H9 (cell line): ENCODE data around the gene NKG7. TPM values are rescaled to one million over a fixed set of nuclear protein-coding genes. Genes with fewer than 3 reads are reported as not detected.
A peak's percentile ranks its signal among the peaks of the same experiment; 100 is the strongest.

Experiments
- DNase-seq: peaks from one replicate; pipeline ENCODE4 v3.0.0-alpha.2; 2017
- H2AFZ ChIP-seq: one replicate; pipeline ENCODE4 v1.6.1; 2013; ENCODE audit warnings: mild to moderate bottlenecking, low read length, control low read depth, moderate library complexity
- H2AK5ac ChIP-seq: 2 replicates; pipeline ENCODE4 v1.6.1; 2013; ENCODE audit warnings: low read length, control low read depth, mixed read lengths; ENCODE audit not compliant: insufficient read length
- H2BK120ac ChIP-seq: one replicate; pipeline ENCODE4 v1.6.1; 2013; ENCODE audit warnings: low read depth, mild to moderate bottlenecking, low read length, control low read depth, inconsistent platforms; ENCODE audit not compliant: poor library complexity, severe bottlenecking
- H2BK12ac ChIP-seq: 2 replicates; pipeline ENCODE4 v1.6.1; 2013; ENCODE audit warnings: low read length, control low read depth, mixed read lengths, low read depth; ENCODE audit not compliant: insufficient read length
- H2BK15ac ChIP-seq: 2 replicates; pipeline ENCODE4 v1.6.1; 2013; ENCODE audit warnings: low read depth, low read length, control low read depth
- H2BK20ac ChIP-seq: one replicate; pipeline ENCODE4 v1.6.1; 2013; ENCODE audit warnings: low read depth, mild to moderate bottlenecking, low read length, control low read depth, inconsistent platforms; ENCODE audit not compliant: poor library complexity, severe bottlenecking
- H2BK5ac ChIP-seq: 2 replicates; pipeline ENCODE4 v1.6.1; 2013; ENCODE audit warnings: low read length, control low read depth, mixed read lengths; ENCODE audit not compliant: insufficient read length
- H3K14ac ChIP-seq: 2 replicates; pipeline ENCODE4 v1.6.1; 2013; ENCODE audit warnings: low read length, control low read depth; ENCODE audit not compliant: insufficient read depth
- H3K18ac ChIP-seq: 2 replicates; pipeline ENCODE4 v1.6.1; 2013; ENCODE audit warnings: low read depth, mild to moderate bottlenecking, mixed read lengths, low read length, control low read depth; ENCODE audit not compliant: insufficient read length
- H3K23ac ChIP-seq: 2 replicates; pipeline ENCODE4 v1.6.1; 2013; ENCODE audit warnings: low read length, control low read depth, mixed read lengths, low read depth; ENCODE audit not compliant: insufficient read length
- H3K23me2 ChIP-seq: 2 replicates; pipeline ENCODE4 v1.6.1; 2013; ENCODE audit warnings: low read depth, mild to moderate bottlenecking, mixed read lengths, low read length, control low read depth; ENCODE audit not compliant: insufficient read length, poor library complexity, severe bottlenecking
- H3K27ac ChIP-seq: 2 replicates; pipeline ENCODE4 v1.5.1; 2013; ENCODE audit warnings: low read length, control low read depth, mixed read lengths, low read depth; ENCODE audit not compliant: insufficient read length
- H3K27me3 ChIP-seq: 2 replicates; pipeline ENCODE4 v1.6.1; 2013; ENCODE audit warnings: low read length, control low read depth, inconsistent platforms; ENCODE audit not compliant: insufficient read depth
- H3K4ac ChIP-seq: 2 replicates; pipeline ENCODE4 v1.6.1; 2013; ENCODE audit warnings: low read depth, mild to moderate bottlenecking, control low read depth, inconsistent platforms, low read length, moderate library complexity
- H3K4me1 ChIP-seq: 2 replicates; pipeline ENCODE4 v1.6.1; 2013; ENCODE audit warnings: low read length, control low read depth, inconsistent platforms; ENCODE audit not compliant: insufficient read depth
- H3K4me2 ChIP-seq: 2 replicates; pipeline ENCODE4 v1.6.1; 2013; ENCODE audit warnings: low read length, control low read depth, mixed read lengths; ENCODE audit not compliant: insufficient read length, insufficient read depth
- H3K56ac ChIP-seq: 2 replicates; pipeline ENCODE4 v1.6.1; 2013; ENCODE audit warnings: low read depth, mild to moderate bottlenecking, mixed read lengths, low read length, control low read depth; ENCODE audit not compliant: insufficient read length
- H3K79me1 ChIP-seq: 2 replicates; pipeline ENCODE4 v1.6.1; 2013; ENCODE audit warnings: low read depth, mild to moderate bottlenecking, moderate library complexity, low read length, control low read depth, inconsistent platforms; ENCODE audit not compliant: insufficient read depth, poor library complexity, severe bottlenecking
- H3K79me2 ChIP-seq: 2 replicates; pipeline ENCODE4 v1.6.1; 2013; ENCODE audit warnings: low read length, control low read depth, inconsistent platforms; ENCODE audit not compliant: insufficient read depth
- H3K9ac ChIP-seq: 2 replicates; pipeline ENCODE4 v1.6.1; 2013; ENCODE audit warnings: low read length, control low read depth, mixed read lengths; ENCODE audit not compliant: insufficient read length; ENCODE audit errors: extremely low read depth
- H3K9me3 ChIP-seq: one replicate; pipeline ENCODE4 v1.6.1; 2013; ENCODE audit warnings: low read depth, low read length, inconsistent platforms; ENCODE audit not compliant: control insufficient read depth
- H3T11ph ChIP-seq: one replicate; pipeline ENCODE4 v1.6.1; 2013; ENCODE audit warnings: mild to moderate bottlenecking, low read length, control low read depth, inconsistent platforms
- H4K20me1 ChIP-seq: one replicate; pipeline ENCODE4 v1.6.1; 2013; ENCODE audit not compliant: control insufficient read depth, insufficient read length, insufficient read depth
- H4K5ac ChIP-seq: 2 replicates; pipeline ENCODE4 v1.6.1; 2013; ENCODE audit warnings: low read depth, mild to moderate bottlenecking, mixed read lengths, low read length, control low read depth; ENCODE audit not compliant: insufficient read length
- H4K8ac ChIP-seq: replicated peaks from 2 replicates; pipeline ENCODE4 v1.6.1; 2013; ENCODE audit warnings: low read length, control low read depth, mixed read lengths, low read depth; ENCODE audit not compliant: insufficient read length
- H4K91ac ChIP-seq: 2 replicates; pipeline ENCODE4 v1.6.1; 2013; ENCODE audit warnings: low read depth, mild to moderate bottlenecking, moderate library complexity, mixed read lengths, low read length, control low read depth; ENCODE audit not compliant: insufficient read length
- H3K27ac Mint-ChIP-seq, 3 experiments: 2 replicates in 2 of 3; 3 replicates in 1 of 3; pipeline ENCODE4 v1.8.0; 2020 to 2021; ENCODE audit warnings: mixed read lengths in 3 of 3, mild to moderate bottlenecking in 1 of 3, moderate library complexity in 1 of 3
- H3K27me3 Mint-ChIP-seq: 2 replicates; pipeline ENCODE4 v1.8.0; 2021; ENCODE audit warnings: low read depth, mild to moderate bottlenecking, moderate library complexity, mixed read lengths
- H3K36me3 Mint-ChIP-seq, 3 experiments: 2 replicates in 2 of 3; 3 replicates in 1 of 3; pipeline ENCODE4 v1.8.0; 2020 to 2021; ENCODE audit warnings: low read depth in 3 of 3, mixed read lengths in 3 of 3; ENCODE audit not compliant: insufficient read depth in 1 of 3
- H3K4me1 Mint-ChIP-seq, 2 experiments: 2 replicates each; pipeline ENCODE4 v1.8.0; 2020; ENCODE audit warnings: mixed read lengths in 2 of 2
- H3K4me3 Mint-ChIP-seq, 2 experiments: 2 replicates in 1 of 2; 3 replicates in 1 of 2; pipeline ENCODE4 v1.8.0; 2020 to 2021; ENCODE audit warnings: mild to moderate bottlenecking in 2 of 2, mixed read lengths in 2 of 2, moderate library complexity in 1 of 2
- H3K9me3 Mint-ChIP-seq, 2 experiments: 2 replicates in 1 of 2; 3 replicates in 1 of 2; pipeline ENCODE4 v1.8.0; 2020; ENCODE audit warnings: mild to moderate bottlenecking in 2 of 2, mixed read lengths in 2 of 2, moderate library complexity in 1 of 2
- CTCF ChIP-seq: fragments of 200-600 bp; sonication (generic); conservative IDR thresholded peaks from 3 replicates; pipeline ENCODE4 v1.8.0; 2021; ENCODE audit warnings: antibody characterized with exemption, mild to moderate bottlenecking
- WGBS: extraction: QIAGEN DNeasy Blood & Tissue Kit; methylation state at CpG from one replicate; pipeline ENCODE4 v1.1.7; 2013; ENCODE audit warnings: missing lambda C conversion rate, low lambda C conversion rate, mixed read lengths; ENCODE audit not compliant: insufficient read length; ENCODE audit errors: extremely low coverage; 5-methylcytosine and 5-hydroxymethylcytosine counted together
- total RNA-seq: library from RNA; stranded (reverse); gene quantifications from 2 replicates; pipeline ENCODE4 v1.2.1, GENCODE V29; 2021

NKG7 gene
- total RNA-seq, 1 experiment from 2014 or later, result not detected

DNA sequence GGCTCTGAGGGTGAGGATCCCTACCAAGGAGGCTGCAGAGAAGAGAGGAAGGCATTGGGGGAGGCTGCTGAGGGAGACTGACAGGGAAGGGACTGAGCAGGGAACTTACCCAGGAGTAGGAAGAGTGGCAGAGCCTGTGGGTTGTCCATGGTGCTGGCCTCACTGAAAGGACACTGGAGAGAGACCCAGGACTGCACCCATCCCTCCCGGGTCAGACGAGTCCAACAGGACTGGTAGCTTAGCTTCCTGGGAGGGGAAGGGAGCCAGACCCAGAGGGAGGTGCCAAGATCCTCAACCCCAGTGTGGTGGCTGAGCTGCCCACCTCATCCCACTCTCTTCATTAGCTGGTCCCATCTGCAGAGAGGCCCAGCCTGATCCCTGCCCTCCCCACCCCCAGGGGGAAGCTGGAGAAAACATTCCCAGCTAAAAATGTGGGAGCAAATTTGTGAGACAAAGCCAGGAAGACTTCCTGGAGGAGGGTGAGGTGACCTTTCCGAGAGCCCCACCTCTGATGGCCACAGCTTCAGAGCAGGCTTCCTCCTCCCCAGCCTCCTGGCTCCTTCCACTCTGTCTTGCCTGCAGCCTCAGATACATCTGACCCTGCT, 30.4 kb downstream of the NKG7 start, which contains the start of gene VSIG10L:
Gene VSIG10L (minus strand): TSS at position 164 of the 605 bp plus-strand sequence. CDS start 15 bp downstream, at position 149.
- no peak within 1 kb of the TSS for H3K4me2 ChIP-seq
- H3K27me3 ChIP-seq, result no peaks in the 10 kb centered on the region
- no peak within 1 kb of the TSS for H3K4ac ChIP-seq
- H2AFZ ChIP-seq, result no peak within 1 kb of the TSS
- no peak within 1 kb of the TSS for H3K23ac ChIP-seq
- no peak within 1 kb of the TSS for H2BK12ac ChIP-seq
- H3K14ac ChIP-seq, result no peak within 1 kb of the TSS
- no peak within 1 kb of the TSS for H2BK20ac ChIP-seq
- no peak within 1 kb of the TSS for H2AK5ac ChIP-seq
- no peak within 1 kb of the TSS for H2BK120ac ChIP-seq
- no peak within 1 kb of the TSS for H2BK15ac ChIP-seq
- H3K79me2 ChIP-seq, result no peaks in the 10 kb centered on the region
- DNase-seq, result no peak
- no peak within 1 kb of the TSS for H3K18ac ChIP-seq
- WGBS, result no CpG with 5 or more reads among the region's 3 CpGs
- H3K36me3 Mint-ChIP-seq, result peaks cover 2 to 8% (median 7%) of the 10 kb centered on the region in 3 experiments; a peak in 4 of 7 replicates
- peaks cover 14% of the 10 kb centered on the region for H3K4me1 ChIP-seq
- peaks cover 6% of the 10 kb centered on the region for H3K23me2 ChIP-seq
- H4K8ac ChIP-seq, result no peak within 1 kb of the TSS
- peak within 1 kb of the TSS; percentile 61 to 82 for H3K4me3 Mint-ChIP-seq
- no peak within 1 kb of the TSS for H3K9ac ChIP-seq
- peaks cover 19% of the 10 kb centered on the region for H3K27me3 Mint-ChIP-seq
- no peaks in the 10 kb centered on the region for H3K9me3 ChIP-seq
- peaks cover 23 to 29% of the 10 kb centered on the region in 2 experiments for H3K4me1 Mint-ChIP-seq
- TF ChIP-seq CTCF, result no peak
- H3K27ac Mint-ChIP-seq, result peak within 1 kb of the TSS; percentile 32 to 95 (median 65); a peak in 6 of 7 replicates
- H3T11ph ChIP-seq, result no peak within 1 kb of the TSS
- no peak within 1 kb of the TSS for H3K56ac ChIP-seq
- H4K91ac ChIP-seq, result no peak within 1 kb of the TSS
- no peaks in the 10 kb centered on the region; a peak in 1 of 5 replicates for H3K9me3 Mint-ChIP-seq
- H2BK5ac ChIP-seq, result no peak within 1 kb of the TSS
- no peak within 1 kb of the TSS for H3K27ac ChIP-seq
- no peaks in the 10 kb centered on the region for H4K20me1 ChIP-seq
- H4K5ac ChIP-seq, result no peak within 1 kb of the TSS
- H3K79me1 ChIP-seq, result no peaks in the 10 kb centered on the region
